ENCODE data around the gene AP1S3. TPM values are rescaled to one million over a fixed set of nuclear protein-coding genes. Genes with fewer than 3 reads are reported as not detected.
A peak's percentile ranks its signal among the peaks of the same experiment; 100 is the strongest.

AP1S3 gene
- total RNA-seq, 1 donor from 2014 or later, result 4.1 TPM

DNA sequence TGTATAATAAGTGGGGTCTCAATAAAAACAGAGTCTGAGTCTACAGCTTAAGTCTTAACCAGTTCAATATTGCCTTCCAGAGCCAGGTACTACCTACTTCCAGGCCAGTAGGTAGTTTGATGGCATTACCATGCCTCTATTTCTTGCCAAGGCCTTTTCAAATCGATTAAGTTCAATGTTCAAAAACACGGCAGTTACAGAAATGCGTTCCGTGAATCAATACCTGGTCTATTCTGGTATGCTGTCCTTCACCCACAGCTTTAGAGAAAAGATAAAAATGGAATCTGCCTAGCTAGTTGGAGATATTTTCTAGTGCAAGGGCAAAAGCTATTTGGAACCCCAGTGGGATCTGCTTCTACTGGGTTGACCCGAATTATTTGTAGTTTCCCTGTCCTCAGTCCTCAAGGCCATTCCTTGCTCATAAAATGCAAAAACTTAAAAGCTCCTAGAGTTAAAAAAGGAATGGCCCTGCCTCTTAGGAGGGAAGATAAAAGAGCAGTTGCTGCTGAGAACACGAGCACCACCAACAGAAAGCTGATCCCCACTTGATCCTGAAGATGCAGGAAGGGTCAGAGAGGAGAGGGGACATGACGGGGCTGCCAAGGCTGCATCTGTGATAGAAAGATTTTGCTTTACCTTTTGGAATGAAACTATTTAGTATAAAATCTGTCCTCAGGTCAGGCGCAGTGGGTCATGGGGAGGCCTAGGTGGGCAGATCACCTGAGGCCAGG is 125.6 kb downstream of the AP1S3 start:
- peaks cover 19% of the 10 kb centered on the region for H3K36me3 Mint-ChIP-seq (ENCODE audit: low read depth)
- H3K9me3 Mint-ChIP-seq, result peaks cover 2% of the 10 kb centered on the region
- no peaks in the 10 kb centered on the region for H3K27me3 Mint-ChIP-seq (ENCODE audit: low read depth)
- no peak for DNase-seq (ENCODE audit: low read depth, low spot score)
- H3K27ac Mint-ChIP-seq (ENCODE audit: unreplicated experiment), result peak overlapping the region; percentile 27
- no peak overlapping the region for H3K4me3 Mint-ChIP-seq
- TF ChIP-seq, protein P1, sequence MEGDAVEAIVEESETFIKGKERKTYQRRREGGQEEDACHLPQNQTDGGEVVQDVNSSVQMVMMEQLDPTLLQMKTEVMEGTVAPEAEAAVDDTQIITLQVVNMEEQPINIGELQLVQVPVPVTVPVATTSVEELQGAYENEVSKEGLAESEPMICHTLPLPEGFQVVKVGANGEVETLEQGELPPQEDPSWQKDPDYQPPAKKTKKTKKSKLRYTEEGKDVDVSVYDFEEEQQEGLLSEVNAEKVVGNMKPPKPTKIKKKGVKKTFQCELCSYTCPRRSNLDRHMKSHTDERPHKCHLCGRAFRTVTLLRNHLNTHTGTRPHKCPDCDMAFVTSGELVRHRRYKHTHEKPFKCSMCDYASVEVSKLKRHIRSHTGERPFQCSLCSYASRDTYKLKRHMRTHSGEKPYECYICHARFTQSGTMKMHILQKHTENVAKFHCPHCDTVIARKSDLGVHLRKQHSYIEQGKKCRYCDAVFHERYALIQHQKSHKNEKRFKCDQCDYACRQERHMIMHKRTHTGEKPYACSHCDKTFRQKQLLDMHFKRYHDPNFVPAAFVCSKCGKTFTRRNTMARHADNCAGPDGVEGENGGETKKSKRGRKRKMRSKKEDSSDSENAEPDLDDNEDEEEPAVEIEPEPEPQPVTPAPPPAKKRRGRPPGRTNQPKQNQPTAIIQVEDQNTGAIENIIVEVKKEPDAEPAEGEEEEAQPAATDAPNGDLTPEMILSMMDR (conservative IDR thresholded peaks at IDR 0.05), result no peak
- H3K4me1 Mint-ChIP-seq, result no peaks in the 10 kb centered on the region

Other genes starting within 250 kb of the AP1S3 start
- gene SCG2, start 235.2 kb downstream of the AP1S3 start, total RNA-seq, result 8.6 and 8.8 TPM in 2 replicates
- 41.1 and 43.3 TPM in 2 replicates for gene WDFY1, start 107.8 kb upstream of the AP1S3 start, total RNA-seq
- 33.4 and 36.6 TPM in 2 replicates for gene MRPL44, start 119.9 kb upstream of the AP1S3 start, total RNA-seq
- 34.0 and 36.0 TPM in 2 replicates for gene SERPINE2, start 201.7 kb upstream of the AP1S3 start, total RNA-seq

Measured in neural crest cell (in vitro differentiated cells).